GM21528 (cell line): ENCODE data around the gene SECTM1.
"Not testable (repeated sequence)": the region's sequence is repeated elsewhere in the genome, so short reads cannot be mapped to it uniquely, and the experiment has no call there.

Experiments
- ATAC-seq: cut with Tn5 transposase; IDR thresholded peaks from one replicate; pipeline ENCODE4 v1.9.1; 2021; ENCODE audit warnings: mild to moderate bottlenecking, moderate library complexity; ENCODE audit not compliant: unreplicated experiment, low FRiP score

The SECTM1 gene

DNA sequence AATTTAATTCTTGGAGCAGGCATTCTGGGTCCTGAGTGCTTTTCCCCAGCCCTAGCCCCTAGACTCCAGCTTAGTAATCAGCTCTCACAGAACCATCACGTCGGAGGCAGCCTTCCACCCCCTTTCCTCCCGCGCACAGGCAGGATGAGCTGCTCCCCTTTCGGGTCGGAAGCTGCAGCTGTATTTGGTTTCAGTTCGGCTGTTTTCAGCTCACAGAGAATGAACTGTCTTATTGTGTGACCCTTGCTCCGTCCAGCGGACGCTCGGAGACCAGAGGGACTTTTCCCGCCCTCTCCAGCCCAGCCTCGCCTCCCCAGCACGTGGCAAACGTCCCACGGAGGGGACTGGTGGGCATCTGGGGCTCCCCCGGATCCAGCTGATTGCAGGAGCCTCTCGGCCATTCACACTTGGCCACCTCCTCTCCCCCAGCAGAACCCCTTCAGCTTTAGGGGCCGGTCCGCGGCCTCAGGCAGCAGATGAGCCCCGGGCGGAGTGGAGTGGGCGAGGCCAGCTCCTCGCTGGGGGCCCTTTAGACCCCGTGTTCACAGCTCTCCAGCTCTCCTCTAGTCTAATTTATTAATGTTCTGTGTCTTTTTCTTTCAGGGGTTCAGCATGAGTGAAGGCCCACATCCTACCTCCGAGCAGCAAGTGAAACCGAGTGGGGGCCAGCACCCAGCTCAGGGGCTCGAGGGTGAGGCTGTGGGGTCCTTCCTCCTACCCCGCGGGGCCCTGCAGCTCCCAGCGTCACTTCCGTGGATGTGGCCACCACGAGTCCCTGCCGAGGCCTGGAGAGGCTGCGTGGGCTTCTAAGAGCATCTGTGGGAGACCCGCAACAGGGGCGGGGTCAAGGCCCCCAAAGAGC lies 37.1 kb upstream of the SECTM1 start:
- ATAC-seq = no peak

DNA sequence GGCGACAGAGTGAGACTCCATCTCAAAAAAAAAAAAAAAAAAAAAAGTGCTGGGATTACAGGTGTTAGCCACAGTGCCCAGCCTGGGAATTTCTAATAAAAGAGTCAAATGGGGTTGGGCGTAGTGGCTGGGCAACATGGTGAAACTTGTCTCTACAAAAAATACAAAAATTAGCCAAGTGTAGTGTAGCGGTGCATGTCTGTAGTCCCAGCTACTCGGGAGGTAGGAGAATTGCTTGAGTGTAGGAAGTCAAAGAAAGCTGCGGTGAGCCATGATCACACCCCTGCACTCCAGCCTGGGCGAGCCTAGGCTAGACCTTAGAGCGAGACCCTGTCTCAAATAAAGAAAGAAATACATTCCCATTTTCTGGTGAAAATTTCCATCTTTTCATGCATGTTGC lies 35.6 kb upstream of the SECTM1 start:
- no peak for ATAC-seq

DNA sequence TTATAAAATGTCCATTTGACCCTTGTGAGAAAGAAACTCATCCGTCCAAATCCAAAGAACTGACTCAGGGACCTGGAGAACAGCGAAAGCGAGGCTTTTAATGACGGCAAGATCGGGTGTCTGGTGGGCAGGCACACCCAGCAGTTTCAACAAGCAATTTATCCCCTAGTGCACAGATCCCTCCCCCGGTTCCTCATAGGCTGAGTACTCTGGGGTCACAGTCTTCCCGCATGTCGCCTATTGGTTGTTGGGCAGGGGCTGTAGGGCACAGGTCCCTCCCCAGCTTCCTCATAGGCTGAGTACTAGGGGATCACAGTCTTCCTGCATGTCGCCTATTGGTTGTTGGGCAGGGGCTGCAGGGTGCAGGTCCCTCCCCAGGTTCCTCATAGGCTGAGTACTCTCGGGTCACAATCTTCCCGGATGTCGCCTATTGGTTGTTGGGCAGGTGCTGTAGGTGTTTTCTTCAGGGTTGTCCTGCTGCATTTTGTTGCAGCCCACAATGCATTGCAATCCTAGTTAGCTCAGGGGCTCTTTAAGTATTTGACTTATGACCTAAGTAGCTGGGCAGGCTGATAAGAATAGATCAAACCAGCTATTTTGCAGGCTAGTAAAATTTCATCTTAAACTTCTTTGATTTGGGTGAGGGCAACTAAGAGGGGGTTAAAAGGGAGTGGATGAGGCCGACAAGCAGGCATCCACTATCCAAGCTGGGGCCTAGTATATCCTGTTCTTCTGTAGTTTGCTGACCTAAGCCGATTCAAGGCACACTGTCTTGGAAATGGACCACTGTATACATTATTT lies 34.4 kb upstream of the SECTM1 start:
- no peak for ATAC-seq

DNA sequence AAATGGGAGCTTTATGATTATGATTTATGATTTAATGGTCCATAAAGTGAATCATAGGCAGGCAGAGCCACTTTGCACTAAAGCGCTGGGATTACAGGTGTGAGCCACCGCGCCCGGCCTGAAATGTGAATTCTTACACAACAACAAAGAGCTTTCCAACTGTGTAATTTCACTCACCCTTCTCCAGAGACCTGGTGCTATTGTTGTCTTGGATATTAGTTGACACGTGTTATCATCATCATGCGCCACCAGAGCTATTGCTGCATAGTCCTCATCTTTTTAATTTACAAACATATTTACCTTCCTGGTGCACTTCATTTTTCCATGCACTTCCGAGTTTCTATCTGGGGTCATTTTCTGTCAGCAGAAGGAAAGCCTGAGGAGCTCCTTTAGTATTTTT lies 33.2 kb upstream of the SECTM1 start:
- no peak for ATAC-seq

DNA sequence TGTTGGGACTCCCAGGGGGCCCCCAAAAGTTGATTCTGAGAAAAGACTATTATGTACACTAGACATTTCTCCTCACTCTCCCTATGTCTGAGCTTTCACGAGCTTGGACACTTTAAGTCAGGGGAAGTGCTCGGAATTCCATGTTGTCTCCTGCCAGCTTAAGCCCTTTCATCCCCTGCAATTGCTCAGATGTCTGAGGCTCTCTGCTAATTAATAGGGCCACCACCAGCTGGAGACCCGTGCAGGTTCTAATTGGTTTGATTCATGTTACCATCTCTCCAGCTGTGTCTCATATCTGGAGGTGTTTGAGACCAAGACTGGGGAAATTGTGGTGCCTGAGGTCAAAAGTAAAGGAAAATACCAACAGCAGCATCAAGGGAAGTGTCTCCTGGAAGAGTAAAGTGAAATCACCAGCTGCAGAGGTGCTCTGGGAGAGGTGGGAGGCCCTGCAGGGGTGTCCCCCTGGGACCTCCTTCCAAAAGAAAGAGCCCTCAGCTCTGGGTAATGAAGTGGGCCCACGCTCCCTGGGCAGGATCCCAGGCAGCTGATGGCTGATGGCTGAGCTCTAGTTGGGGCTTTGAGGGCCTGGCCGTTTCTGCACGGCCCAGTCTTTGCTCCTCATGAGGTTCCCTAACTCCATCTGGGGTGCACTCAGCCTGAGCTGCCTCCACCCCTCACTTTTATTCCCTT lies 32.2 kb upstream of the SECTM1 start:
- no peak for ATAC-seq

DNA sequence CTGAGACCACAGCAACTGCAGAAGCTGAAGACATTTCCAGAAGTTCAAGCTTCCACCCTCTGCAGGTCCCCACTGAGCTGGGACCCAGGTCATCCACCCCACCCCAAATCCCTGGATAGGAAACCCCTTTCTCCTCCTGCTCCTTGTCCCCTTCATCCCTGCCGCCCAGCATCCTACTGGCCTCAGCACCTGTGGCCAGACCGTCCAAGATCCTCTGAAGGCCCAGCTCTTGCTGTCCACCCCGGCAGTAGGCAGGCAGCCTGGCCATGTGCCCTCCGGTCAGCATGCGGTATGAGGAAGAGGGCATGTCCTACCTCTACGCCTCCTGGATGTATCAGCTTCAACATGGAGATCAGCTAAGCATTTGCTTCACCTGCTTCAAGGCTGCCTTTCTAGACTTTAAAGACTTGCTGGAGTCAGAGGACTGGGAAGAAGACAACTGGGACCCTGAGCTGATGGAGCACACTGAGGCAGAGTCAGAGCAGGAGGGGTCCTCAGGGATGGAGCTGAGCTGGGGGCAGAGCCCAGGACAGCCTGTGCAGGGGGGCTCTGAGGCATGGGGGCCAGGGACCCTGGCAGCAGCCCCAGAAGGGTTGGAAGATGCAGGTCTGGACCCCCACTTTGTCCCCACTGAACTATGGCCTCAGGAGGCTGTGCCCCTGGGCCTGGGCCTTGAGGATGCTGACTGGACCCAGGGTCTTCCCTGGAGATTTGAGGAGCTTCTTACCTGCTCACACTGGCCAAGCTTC lies 28.5 kb upstream of the SECTM1 start:
- ATAC-seq = no peak

DNA sequence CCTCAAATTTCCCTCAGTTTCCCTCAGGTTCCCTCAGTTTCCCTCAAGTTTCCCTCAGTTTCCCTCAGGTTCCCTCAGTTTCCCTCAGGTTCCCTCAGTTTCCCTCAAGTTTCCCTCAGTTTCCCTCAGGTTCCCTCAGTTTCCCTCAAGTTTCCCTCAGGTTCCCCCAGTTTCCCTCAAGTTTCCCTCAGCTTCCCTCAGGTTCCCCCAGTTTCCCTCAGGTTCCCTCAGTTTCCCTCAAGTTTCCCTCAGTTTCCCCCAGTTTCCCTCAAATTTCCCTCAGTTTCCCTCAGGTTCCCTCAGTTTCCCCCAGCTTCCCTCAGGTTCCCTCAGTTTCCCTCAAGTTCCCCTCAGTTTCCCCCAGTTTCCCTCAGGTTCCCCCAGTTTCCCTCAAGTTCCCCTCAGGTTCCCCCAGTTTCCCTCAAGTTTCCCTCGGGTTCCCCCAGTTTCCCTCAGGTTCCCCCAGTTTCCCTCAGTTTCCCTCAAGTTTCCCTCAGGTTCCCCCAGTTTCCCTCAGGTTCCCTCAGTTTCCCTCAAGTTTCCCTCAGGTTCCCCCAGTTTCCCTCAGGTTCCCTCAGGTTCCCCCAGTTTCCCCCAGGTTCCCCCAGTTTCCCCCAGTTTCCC lies 26.0 kb upstream of the SECTM1 start:
- not testable (repeated sequence) for ATAC-seq

DNA sequence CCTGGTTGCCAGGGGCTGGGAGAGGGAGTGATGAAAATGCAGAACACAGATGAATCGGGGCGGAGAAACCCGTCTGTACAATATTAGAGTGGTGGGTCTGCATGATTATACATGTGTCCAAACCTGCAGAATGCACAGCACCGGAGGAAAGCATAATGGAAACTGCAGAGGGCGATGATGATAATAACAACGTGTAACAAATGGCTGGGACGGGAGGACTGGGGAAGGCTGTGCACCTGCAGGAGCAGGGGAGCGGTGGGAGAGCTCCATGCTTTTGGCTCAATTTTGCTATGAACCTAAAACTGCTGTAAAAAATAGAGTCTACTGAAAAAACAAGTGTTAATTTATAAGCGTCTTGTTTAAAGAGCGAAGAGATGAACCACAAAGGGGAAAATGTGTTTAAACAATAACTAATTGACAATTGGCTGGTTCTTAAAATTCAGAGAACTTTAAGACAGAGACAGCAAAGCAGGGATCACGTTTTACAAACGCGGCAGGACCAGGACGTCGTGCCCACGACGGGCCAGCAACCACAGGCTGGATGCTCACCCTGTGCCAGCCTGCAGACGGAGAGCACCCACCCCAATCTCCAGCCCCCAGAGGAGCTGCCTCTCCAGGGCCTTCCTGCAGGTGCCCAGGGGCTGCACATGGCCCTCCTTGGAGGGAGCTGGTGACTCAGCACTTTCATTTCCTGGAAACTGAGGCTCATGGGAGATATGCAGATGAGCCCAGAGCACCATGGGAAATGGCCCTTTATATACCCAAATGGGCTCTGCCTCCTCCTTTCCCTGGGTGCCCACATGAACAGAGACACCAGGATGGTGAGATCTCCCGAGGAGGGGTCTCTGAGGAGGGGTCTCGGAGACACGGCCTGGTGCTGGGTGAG lies 25.1 kb upstream of the SECTM1 start, which contains the start of gene TEX19:
TEX19 (plus strand) TSS at position 783 of the 886 bp plus-strand sequence. CDS start 2,904 bp downstream, outside the sequence.
- ATAC-seq = no peak

DNA sequence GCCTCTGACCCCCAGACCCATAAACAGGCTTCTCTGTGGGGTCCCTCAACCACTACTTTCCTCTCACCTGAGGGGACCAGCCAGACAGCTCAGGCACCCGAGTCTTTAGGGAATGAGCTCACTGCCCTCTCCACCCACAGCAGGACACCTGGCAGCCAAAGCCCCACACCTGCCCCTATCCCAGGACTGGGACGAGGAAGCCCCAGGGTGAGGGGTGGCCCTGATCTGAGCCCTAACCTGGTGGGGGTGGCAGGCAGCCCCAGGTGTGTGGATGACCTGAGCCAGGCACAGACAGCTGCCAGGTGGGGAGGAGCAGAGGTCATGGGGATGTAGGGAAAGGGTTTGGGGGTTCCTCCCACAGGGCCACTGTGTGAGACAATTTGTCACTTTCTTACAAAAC lies 23.8 kb upstream of the SECTM1 start:
- no peak for ATAC-seq

DNA sequence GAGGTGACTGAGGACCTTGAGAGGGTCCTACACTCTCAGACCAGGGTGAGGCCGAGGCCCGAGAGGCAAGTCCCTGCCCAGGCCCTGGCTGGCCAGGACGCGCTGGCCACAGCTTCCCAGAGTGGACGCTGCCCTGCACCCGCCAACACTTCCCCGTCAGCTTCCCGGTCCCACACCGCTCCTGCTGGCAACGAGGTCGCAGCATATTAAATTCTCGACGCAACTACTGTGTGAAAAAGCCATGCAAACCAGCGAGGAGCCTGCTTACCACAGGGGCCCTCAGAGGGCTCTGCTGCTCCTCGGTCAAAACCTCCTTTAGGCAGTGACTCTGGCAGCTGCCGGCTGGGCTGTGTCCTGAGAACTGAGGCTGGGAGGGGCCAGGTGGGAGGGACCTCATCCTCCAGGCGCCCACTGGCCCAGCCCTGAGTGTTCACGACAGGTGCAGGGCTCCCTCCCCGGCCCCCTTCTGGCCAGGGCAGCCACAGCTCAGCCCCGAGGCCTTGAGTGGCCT lies 23.3 kb upstream of the SECTM1 start:
- no peak for ATAC-seq

DNA sequence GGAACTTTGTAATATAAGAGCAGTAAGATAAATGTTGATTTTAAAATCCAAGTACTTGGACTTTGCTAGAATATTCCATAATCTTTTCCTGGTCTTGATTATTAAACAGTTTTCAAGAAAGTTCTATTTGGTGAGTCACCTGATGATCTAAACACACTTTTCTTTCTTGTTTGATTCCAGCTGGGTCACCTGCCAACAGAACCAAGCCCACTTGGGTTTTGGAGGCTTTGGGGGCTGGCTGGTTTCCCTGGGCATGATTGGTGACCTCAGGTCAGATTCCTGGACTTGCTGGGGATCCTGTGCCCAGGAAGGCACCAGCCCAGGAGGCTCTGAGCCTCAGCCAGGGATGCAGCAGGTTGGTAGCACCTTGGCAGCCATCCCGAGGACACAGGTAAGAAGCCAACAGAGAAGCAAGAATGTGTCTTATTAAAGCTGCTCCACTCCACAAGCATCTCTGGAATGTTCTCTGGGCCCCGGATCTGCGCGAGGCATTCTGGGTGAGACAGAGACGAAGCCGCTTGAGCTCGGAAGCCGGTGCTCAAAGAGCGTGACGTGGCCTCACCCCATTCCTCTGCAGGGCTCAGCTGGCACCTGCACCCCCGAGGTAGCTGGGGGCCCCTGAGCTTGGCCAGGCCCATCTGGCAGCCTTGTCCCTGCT lies 22.3 kb upstream of the SECTM1 start:
- ATAC-seq = no peak

DNA sequence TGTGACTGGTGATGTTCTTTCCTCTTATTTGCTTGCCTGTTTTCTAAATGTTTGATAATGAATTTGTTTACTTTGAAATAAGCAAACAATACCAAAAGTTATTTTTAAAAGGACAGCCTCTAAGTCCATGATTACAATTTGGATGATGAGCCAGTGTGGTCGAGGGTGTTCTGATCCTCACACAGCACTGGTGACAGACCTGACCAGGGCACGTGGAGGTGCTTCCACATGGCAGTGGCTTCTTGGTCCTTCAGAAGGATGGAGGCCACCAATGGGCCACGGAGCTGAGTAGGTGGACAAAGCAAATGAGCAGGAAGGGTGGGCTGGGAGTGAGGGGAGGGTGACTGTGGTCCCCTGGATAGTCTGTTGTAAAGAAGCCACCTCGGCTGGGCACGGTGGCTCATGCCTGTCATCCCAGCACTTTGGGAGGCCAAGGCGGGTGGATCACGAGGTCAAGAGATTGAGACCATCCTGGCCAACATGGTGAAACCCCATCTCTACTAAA lies 21.3 kb upstream of the SECTM1 start:
- no peak for ATAC-seq

DNA sequence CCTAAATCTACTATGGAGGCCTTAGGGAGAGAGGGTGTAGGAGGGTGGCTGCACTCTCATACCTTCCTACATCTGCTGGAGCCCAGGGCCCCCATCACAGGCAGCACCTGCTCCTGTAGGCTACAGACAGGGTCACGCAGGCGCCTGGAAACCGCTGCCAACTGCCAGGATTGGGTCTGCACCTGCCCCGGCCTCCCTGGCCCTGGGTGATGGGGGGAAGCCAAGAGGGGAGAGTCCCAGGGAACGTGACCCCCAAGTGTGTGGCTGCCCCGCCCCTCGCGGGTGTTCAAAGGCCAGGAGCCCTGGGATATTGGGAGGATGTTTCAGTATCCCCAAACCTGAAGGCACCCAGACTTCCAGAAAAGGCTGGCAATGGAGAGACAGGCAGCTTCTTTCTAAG lies 19.9 kb upstream of the SECTM1 start:
- no peak for ATAC-seq

DNA sequence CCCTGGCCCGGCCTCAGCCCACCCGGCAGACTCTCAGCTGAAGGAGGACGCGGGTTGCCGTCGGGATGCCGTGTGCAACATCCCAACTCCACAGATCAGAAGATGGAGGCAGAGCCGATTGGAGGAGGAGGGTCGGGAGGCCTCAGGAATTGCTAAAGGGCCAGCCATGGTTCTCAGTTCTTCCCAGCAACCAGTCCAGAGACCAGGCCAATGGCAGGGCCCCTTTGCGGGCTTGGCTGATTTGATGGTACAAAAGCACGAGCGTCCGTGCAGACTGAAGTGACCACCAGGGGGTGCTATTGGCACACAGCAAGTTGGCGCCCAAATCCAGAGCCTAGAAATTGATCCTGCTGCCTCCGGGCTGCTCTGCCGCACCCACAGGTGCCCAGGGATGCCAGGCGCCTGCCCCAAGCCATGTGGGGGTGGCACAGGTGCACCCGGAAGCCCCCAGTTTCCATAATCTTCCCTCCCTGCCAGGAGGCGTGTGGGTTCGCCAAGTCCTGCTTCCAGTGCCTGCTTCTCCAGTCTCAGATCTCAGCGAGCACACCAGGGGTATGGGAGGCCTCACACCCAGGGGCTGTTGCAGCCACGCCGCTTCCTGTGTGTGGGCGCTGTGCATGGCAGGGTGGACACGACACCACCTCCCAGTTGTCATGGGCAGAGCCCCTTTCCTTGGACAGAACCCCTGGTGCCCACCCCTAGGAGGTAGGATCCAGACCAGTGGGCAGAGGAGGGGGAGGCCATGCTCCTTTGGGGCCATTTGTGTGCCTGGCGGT lies 18.3 kb upstream of the SECTM1 start:
- ATAC-seq = peak; percentile 62

DNA sequence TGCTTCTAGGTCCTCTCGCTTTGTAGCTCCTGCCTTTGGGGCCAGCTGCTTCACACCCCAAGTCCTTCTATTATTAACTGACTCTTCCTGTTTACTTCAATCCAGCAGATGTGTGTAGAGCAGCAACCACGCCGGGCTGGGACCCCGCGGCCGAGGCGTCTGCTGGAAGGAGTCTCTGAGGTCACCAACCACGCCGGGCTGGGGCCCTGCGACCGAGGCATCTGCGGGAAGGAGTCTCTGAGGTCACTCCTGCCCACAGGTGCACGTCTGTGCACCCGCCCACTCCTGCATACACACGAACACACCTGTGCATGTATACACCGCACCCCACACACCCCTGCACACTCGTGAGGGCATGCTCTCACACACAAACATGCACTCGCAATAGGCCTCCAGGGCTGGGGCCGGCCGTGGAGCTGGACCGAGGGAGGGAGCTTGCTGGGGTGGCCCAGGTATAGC lies 17.7 kb upstream of the SECTM1 start:
- no peak for ATAC-seq

DNA sequence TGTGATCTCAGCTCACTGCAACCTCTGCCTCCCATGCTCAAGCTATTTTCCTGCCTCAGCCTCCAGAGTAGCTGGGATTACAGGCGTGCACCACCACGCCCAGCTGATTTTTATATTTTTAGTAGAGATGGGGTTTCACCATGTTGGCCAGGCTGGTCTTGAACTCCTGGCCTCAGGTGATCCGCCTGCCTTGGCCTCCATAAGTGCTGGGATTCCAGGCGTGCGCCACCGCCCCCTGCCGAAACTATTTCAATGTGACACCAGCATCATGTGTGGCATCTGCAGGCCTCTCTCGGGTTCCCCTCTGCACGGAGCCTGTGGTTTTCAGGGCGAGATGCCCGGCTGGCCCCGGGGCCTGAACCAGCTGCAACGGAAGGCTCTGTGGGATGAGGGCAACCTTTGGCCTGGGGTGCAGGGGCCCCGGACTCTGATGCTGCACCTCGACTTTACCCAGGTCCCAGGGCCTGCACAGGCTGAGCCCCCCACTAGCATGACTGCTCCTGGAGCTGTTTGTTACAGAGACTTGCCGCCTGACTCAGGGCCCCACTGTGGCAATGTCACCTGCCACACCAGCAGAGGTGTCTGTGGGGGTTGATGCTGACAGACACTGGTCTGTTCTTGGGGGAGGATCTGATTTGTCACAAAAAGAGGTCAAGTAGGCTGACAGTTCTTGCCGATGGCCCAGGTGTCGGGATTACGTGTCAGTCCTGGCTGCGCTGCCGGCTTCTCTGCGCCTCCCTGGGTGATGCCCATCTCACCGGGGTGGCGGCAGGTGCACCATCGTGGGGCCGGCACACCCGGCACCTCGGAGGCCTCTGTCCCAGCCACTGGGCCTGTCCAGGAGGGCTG lies 16.8 kb upstream of the SECTM1 start:
- ATAC-seq = no peak
